HG03460 (cell line): ENCODE measurements around the gene C11orf21.
"Not testable (repeated sequence)": the region's sequence is repeated elsewhere in the genome, so short reads cannot be mapped to it uniquely, and the experiment has no call there.

Experiments used
- ATAC-seq: cut with Tn5 transposase; IDR thresholded peaks from one replicate; pipeline ENCODE4 v1.9.1; 2021; ENCODE audit not compliant: unreplicated experiment

C11orf21 gene

GRCh38 chr11:2298131-2298794, 3.5 kb downstream of the C11orf21 start:
- no peak for ATAC-seq

- ATAC-seq: no peak
Measured at GRCh38 chr11:2297623-2298030, 4.1 kb downstream of the C11orf21 start.

GRCh38 chr11:2296913-2297622, 4.7 kb downstream of the C11orf21 start:
- no peak for ATAC-seq

- no peak for ATAC-seq
Measured at GRCh38 chr11:2295971-2296912, 5.5 kb downstream of the C11orf21 start.

GRCh38 chr11:2294926-2295290, 6.8 kb downstream of the C11orf21 start:
- no peak for ATAC-seq

GRCh38 chr11:2293984-2294925, 7.5 kb downstream of the C11orf21 start:
- no peak for ATAC-seq

GRCh38 chr11:2293531-2293971, 8.2 kb downstream of the C11orf21 start:
- no peak for ATAC-seq

GRCh38 chr11:2290351-2290841, 11.3 kb downstream of the C11orf21 start:
- ATAC-seq: no peak

GRCh38 chr11:2289859-2290258, 11.9 kb downstream of the C11orf21 start:
- no peak for ATAC-seq

GRCh38 chr11:2289350-2289749, 12.4 kb downstream of the C11orf21 start:
- ATAC-seq: no peak

- no peak for ATAC-seq
Measured at GRCh38 chr11:2287091-2287490, 14.6 kb downstream of the C11orf21 start.

GRCh38 chr11:2286350-2286749, 15.4 kb downstream of the C11orf21 start:
- not testable (repeated sequence) for ATAC-seq

GRCh38 chr11:2280208-2280607, 21.5 kb downstream of the C11orf21 start:
- ATAC-seq: no peak

- ATAC-seq: no peak
Measured at GRCh38 chr11:2277933-2278523, 23.7 kb downstream of the C11orf21 start.

GRCh38 chr11:2277008-2277346, 24.7 kb downstream of the C11orf21 start:
- ATAC-seq: no peak

- no peak for ATAC-seq
Measured at GRCh38 chr11:2276280-2277007, 25.3 kb downstream of the C11orf21 start.

- no peak for ATAC-seq
Measured at GRCh38 chr11:2275334-2276279, 26.1 kb downstream of the C11orf21 start.

GRCh38 chr11:2273771-2274170, 27.9 kb downstream of the C11orf21 start:
- no peak for ATAC-seq
